ENCODE results near the gene MYL2.

The MYL2 gene

GRCh38 chr12:110930348-110931314 lies 10.3 kb upstream of the MYL2 start:
- no peak for DNase-seq (ENCODE audit: low read depth)

- no peak for DNase-seq (ENCODE audit: low read depth)
Observed at GRCh38 chr12:110929818-110930217, 9.4 kb upstream of the MYL2 start.

DNA sequence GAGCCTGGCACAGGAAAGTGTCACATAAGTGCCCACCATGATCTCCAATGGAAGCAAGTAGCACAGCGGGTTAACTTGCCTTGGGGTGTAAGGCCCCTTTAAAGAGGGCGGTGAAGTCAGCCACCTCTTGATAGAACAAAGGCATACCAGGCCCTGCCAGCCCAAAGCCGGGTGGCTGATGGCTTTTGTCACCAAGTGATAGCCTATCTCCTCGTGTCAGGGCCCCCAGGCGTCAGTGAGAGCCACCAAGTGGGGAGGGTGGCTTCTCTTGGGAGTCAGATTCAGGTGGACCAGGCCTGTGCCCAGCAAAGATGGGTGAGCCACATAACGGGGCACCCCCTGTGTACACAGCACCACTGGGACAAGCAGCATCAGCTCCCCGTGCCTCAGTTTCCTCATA lies 8.3 kb upstream of the MYL2 start:
- no peak for DNase-seq (ENCODE audit: low read depth)

DNA sequence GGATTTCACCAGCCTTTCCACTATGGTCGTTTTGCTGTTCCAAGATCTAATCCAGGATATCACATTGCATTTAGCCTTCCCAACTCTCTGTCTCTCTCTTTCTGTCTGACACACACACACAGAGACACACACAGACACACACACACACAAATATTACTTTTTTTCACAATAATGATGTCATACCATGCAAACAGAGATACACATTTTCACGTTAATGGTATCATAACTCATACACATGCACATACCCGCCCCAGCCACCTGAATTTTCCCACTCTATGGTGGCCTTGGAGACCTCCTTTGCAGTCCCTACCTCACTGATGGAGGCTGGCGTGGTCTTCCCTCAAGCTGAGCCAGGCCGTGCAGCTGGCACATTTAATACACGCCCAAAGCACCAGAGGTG lies 7.2 kb upstream of the MYL2 start:
- no peak for DNase-seq (ENCODE audit: low read depth)

DNA sequence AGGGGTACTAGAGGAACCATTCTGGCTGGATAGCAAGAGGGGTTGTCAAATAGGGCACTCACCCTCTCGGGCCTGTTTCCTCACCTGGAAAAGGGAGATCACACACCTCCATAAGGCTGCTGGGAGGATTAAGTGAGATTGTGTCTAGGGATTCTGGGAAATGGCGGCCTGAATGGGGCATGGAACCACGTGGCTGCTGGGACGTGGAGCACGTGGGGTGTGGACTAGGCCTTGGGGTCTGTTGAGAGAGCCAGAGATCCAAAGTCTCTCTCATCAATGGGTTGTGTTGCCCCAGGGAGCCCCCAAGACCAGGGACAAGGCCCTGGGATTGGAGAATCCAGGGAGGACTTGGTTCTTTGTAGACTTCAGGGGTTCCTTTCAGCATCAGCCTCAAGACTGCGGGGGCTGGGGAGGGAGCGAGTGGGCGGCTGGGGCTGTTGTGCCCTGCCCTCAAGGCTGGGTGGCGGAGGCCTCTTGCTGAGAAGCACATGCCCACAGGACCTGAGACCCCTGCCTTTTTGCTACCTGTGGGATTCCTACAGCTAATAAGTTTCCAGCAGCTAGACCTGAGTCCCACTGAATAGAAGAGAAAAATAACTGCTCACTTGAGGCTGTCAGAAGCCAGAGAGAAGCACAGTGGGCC lies 3.4 kb upstream of the MYL2 start:
- no peak for DNase-seq (ENCODE audit: low read depth)

- DNase-seq (ENCODE audit: low read depth) = no peak
Observed at GRCh38 chr12:110923192-110923591, 2.8 kb upstream of the MYL2 start.

GRCh38 chr12:110922652-110923051 lies 2.3 kb upstream of the MYL2 start:
- no peak for DNase-seq (ENCODE audit: low read depth)

GRCh38 chr12:110921262-110921661 lies 883 bp upstream of the MYL2 start:
- no peak for DNase-seq (ENCODE audit: low read depth)

GRCh38 chr12:110919720-110920119 lies 659 bp downstream of the MYL2 start:
- no peak for DNase-seq (ENCODE audit: low read depth)

DNA sequence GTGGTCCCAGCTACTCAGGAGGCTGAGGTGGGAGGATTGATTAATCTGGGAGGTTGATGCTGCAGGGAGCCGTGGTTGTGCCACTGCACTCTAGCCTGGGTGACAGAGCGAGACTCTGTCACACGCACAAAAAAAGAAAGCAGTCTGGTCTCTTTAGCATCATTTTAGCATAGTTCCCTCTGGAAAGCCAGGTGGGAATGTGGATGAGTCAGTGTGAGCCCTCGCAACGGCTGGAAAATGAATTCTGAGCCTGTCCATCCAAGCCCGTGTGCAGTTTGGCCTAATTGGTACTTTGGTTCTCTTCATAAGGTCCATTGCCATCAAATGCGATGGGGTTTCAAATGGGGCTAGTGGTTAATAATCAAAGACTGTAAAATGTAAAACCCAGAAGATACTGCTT lies 2.4 kb downstream of the MYL2 start:
- no peak for DNase-seq (ENCODE audit: low read depth)

- no peak for DNase-seq (ENCODE audit: low read depth)
Observed at GRCh38 chr12:110917467-110917866, 2.9 kb downstream of the MYL2 start.

DNA sequence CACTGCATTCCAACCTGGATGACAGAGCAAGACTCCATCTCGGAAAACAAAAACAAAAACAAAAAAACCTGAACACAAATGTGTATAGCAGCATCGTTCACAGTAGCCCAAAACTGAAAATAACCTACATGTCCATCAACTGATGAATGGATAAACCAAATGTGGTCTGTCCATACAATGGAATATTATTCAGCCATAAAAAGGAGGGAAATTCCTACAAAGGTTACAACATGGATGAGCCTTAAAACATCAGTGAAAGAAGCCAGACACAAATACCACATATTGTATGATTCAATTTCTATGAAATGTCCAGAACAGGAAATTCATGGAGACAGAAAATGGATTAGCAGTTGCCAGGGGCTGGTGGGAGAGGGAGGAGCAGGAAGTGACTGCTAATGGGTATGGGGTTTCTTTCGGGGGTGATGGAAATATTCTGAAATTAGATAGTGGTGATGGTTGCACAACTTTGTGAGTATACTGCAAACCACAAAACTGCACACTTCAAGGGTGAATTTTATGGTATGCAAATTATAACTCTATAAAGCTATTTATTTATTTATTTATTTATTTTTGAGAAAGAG lies 4.0 kb downstream of the MYL2 start:
- no peak for DNase-seq (ENCODE audit: low read depth)

DNA sequence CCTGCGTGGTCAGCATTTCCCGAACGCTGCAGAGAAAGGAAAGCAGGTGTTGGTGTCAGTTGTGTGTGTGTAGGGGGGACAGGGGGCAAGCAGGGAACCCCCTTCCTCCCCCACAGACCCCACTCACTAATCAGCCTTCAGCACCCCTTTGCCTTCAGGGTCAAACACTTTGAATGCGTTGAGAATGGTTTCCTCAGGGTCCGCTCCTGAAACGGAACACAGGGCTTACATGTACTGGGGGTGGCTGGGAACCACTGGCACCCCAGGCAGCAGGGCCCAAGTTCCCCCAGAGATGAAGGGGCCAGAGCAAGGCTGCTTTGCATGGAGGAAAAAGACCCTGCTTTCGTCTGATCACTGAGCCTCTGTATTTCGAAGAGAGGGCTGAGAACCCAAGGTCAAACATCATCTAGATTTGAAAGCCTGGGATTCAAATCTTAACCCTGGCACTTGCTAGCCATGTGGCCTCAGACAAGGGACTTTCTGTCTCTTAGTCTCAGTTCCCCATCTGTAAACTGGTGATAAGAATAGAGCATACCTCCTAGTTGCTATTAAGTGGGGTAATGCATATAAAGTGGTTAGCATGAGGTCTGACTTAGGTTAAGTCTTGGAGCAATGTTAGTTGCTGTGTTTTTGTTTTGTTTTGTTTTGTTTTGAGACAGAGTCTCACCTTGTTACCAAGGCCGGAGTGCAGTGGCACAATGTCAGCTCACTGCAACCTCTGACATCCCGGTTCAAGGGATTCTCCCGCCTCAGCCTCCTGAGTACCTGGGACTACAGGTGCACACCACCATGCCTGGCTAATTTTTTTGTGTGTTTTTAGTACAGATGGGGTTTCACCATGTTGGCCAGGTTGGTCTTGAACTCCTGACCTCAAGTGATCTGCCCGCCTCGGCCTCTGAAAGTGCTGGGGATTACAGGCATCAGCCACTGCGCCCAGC lies 7.0 kb downstream of the MYL2 start:
- DNase-seq (ENCODE audit: low read depth) = no peak

DNA sequence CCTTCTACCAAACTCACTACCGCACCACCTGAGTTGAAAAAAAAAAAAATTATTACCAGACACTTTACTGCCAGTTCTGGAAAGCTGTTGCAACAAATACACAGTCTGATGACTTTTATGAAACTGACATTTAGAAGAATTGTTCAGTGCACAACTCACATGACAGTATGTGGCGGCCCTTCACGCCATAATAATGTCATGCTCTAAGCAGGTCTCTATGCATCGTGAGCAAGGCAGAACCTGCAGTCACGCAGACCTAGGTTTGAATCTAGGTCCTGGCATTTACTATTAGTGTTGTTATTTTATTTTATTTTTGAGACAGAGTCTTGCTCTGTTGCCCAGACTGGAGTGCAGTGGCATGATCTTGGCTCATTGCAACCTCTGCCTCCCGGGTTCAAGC lies 8.1 kb downstream of the MYL2 start:
- no peak for DNase-seq (ENCODE audit: low read depth)

DNA sequence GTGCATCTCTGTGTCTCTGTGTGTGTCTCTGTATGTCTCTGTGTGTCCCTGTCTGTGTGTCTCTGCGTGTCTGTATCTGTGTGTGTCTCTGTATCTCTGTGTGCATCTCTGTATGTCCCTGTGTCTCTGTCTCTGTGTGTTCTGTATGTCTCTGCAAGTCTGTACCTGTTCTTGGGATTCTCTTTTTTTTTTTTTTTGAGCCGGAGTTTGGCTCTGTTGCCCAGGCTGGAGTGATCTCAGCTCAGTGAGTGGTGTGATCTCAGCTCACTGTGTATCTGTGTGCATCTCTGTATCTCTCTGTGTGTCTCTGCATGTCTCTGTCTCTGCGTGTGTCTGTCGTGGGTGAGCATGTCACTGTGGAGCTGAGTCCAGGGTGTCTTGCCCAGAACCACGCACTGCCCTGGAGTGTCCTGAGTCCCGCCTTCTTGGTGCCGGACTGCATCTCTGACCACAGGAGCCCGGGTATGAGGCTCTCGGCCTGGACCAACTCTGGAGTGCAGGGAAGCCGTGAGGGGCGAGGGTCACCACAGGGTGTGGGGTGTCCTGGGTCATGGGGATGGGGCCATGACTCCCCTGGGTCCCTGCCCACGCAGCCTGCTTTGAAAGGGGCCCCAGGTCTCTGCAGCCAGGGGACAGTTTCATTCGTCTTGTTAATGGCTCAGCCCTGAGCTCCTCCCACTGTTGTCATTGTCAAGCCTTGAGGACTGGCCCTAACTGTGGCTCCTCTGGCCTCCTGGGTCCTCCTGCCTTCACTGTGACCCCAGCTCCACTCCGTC lies 11.8 kb downstream of the MYL2 start:
- no peak for DNase-seq (ENCODE audit: low read depth)

DNA sequence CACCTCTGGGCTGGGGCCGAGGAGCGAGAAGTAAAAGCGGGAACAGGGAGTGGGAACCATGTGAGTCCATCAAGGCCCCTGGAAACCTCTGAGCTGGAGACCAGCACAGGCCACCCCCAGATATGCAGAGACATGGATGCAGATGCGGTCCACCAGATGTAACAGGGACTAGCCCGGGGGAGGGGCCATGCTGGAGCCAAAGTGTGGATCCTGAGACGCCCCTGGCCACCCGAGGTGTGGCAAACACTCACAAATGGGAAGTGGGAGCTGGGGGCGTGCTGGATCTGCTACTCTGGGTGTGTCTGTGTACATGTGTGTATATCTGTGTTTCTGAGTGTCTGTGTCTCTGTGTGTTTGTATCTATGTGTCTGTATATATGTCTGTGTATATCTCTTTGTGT lies 12.8 kb downstream of the MYL2 start:
- no peak for DNase-seq (ENCODE audit: low read depth)

DNA sequence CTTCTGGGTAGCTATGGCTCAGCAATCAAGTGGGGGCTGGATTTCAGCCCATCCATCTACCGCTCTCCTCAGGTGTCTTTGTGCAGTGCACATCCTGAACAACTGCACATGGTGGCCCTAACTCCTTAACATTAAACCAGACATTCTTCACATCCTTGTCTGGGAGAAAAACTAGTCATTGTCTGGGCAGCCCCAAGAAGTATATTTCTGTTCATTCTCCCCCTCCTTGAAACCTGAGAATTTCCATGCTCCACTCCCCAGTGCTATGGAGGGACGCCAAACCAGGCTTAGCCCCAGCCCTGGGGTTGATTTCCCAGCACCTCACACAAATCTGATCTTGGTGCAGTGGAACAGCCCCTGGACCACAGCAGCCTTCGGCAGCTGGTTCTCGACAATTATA lies 13.4 kb downstream of the MYL2 start:
- DNase-seq (ENCODE audit: low read depth) = no peak

DNA sequence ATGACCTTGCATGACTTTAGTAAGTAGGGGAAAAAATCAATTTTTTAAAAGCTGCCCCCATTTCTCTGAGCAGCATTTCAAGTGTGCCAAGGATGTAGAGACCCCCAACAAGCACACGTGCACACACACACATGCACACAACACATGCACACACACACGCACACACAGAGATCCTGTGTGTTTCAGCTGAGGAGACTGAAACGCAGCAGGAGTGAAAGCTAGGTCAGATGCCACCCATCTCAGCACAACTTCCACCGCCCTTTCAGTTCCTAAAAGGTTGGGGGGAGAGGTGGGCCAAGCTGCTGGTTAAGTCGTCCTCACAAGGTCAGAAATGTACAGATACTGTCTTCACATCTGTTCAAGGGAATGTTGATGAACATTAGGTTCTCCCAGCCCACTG lies 13.9 kb downstream of the MYL2 start:
- DNase-seq (ENCODE audit: low read depth) = no peak

DNA sequence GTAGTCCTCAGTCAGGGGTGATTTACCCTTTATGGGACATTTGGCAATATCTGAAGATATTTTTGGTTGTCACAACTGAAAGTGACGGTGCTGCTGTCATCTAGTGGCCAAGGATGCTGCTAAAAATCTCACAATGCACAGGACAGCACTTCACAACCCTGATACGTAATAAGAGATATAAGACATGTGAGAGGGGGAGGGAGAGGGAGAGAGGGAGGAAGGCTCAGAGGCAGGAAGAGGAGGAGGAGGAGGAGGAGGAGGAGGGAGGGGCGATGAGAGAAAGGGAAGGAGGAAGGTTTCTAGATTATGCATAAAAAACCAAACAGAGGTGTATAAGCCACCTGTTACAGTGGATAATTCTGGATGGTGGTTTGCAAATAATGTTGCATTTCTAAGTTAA lies 14.3 kb downstream of the MYL2 start:
- no peak for DNase-seq (ENCODE audit: low read depth)

DNA sequence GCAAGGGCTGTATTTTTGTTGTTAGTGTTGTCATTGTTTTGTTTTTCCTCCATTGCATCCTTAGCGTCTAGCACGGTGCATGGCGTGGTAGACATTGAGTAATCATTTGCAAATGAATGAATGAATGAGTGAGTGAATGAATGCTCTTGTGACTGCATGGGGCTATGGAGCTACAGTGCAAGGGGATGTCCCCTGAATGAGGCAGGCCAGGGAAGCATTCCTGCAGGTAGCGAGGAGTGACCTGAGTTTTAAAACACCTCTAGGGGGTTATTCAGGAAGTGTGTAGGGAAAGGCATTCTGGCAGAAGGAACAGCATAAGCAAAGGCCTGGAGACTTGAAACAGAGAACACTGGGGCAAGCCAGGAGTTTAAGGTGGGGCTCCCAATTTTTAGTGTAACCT lies 16.9 kb downstream of the MYL2 start:
- no peak for DNase-seq (ENCODE audit: low read depth)

DNA sequence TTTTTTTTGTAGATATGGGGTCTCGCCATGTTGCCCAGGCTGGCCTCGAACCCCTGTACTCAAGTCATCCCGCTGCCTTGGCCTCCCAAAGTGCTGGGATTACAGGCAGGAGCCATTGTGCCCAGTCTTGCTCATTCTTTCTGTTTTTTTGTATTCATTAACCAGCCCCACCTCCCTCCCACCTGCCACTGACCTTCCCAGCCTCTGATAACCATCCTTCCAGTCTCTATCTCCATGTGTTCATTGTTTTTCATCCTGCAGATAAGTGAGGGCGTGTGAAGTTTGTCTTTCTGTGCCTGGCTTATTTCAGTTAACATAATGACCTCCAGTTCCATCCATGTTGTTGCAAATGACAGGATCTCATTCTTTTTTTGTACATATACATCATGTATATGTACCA lies 19.0 kb downstream of the MYL2 start:
- no peak for DNase-seq (ENCODE audit: low read depth)

Measured in activated gamma-delta T cell treated with anti-CD3 and anti-CD28 coated beads, Interleukin-2, amount 50 U/mL, for 16 hours (primary cell).